Measurements from ENCODE around the gene DHRS4. TPM values are rescaled to one million over a fixed set of nuclear protein-coding genes. Genes with fewer than 3 reads are reported as not detected.

DHRS4 gene
- total and polyA plus RNA-seq, 2 of the 13 experiments (the other 11 are each of a cell fraction or from before 2014, with no cell fraction given): 23.9 to 45.1 TPM

- peak; percentile 52 for TF ChIP-seq PATZ1 (CRISPR knock-in tag; IDR thresholded peaks at IDR 0.05)
- TF ChIP-seq NFATC3 (CRISPR knock-in tag; IDR thresholded peaks at IDR 0.05): peak; percentile 62; the same call in 1 of the 2 replicates
- peak; percentile 39; the same call in 1 of the 2 replicates for TF ChIP-seq EEA1 (CRISPR knock-in tag; IDR thresholded peaks at IDR 0.05; ENCODE audit: borderline replicate concordance)
- no peak for TF ChIP-seq ZFP62 (CRISPR knock-in tag; IDR thresholded peaks at IDR 0.05)
- 0 out of 2 replicates have a peak, but pooled peaks have one; percentile 40 for TF ChIP-seq ZNF33B (CRISPR knock-in tag; IDR thresholded peaks at IDR 0.05)
- no peak for TF ChIP-seq ZNF878 (CRISPR knock-in tag; IDR thresholded peaks at IDR 0.05)
- TF ChIP-seq ZNF598 (CRISPR knock-in tag; IDR thresholded peaks at IDR 0.05; ENCODE audit: borderline replicate concordance): peak; percentile 78
- 0 out of 2 replicates have a peak, but pooled peaks have one; percentile 56 for TF ChIP-seq ZXDC (CRISPR knock-in tag; IDR thresholded peaks at IDR 0.05)
- peak; percentile 72; the same call in 1 of the 2 replicates for TF ChIP-seq ZNF143 (CRISPR knock-in tag; IDR thresholded peaks at IDR 0.05)
- no peak for TF ChIP-seq SNAI1 (CRISPR knock-in tag; IDR thresholded peaks at IDR 0.05; ENCODE audit: borderline replicate concordance)
- no peak for TF ChIP-seq ZNF563 (CRISPR knock-in tag; IDR thresholded peaks at IDR 0.05)
- TF ChIP-seq ZMYM3 (CRISPR knock-in tag; IDR thresholded peaks at IDR 0.05): peak; percentile 70
- 0 out of 2 replicates have a peak, but pooled peaks have one; percentile 50 for TF ChIP-seq ZNF607 (CRISPR knock-in tag; IDR thresholded peaks at IDR 0.05; ENCODE audit: borderline replicate concordance)
- peak; percentile 53; the same call in 1 of the 2 replicates for TF ChIP-seq RFXAP (CRISPR knock-in tag; IDR thresholded peaks at IDR 0.05; ENCODE audit: borderline replicate concordance)
- no peak for TF ChIP-seq POLR2AphosphoS2 (IDR thresholded peaks at IDR 0.05; ENCODE audit: low read depth, low read length)
- TF ChIP-seq ZNF572 (CRISPR knock-in tag; IDR thresholded peaks at IDR 0.05): no peak
- peak; percentile 45; the same call in 1 of the 2 replicates for TF ChIP-seq ARID4A (CRISPR knock-in tag; IDR thresholded peaks at IDR 0.05; ENCODE audit: borderline replicate concordance)
- 0 out of 2 replicates have a peak, but pooled peaks have one; percentile 37 for TF ChIP-seq ZNF879 (CRISPR knock-in tag; IDR thresholded peaks at IDR 0.05)
- no peak for TF ChIP-seq MNT (IDR thresholded peaks at IDR 0.05)
Observed at GRCh38 chr14:23951590-23952201, 1.9 kb upstream of the DHRS4 start (continued).
